ENCODE results near the gene PTPRM.

The PTPRM gene

DNA sequence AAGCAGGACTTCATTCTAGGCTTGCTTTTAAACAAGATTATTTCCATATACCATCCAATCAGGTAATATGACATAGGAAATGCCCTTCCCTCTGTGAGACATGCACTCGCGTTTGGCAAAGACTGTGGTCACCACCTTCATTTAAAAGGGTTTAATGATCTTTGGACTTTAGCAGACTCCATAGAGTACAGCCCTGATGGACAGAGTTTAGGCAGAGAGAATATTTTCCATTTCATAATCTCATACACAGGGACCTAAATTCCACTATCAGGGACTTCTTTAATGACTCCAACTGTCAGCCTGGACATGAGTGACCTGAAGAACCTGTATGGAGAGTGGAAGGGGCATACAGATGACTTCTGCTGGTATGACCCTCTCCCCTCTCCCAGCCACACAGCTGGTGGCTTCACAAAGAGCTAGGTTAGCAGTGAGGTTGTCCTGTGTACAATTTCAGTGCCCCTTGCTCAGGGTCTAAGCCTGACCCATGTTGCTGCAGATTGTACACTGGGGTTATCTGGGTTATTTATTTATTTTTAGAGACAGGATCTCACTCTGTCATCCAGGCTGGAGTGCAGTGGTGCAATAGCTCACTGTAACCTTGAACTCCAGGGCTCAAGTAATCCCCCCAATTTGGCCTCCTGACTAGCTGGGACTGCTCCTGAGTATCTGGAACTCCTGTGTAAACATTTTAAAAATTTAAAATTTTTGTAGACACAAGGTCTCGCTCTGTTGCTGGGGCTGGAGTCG, 59.2 kb downstream of the PTPRM start:
- ChIA-PET CTCF (no interaction called here), POLR2A (ENCODE audit: low non-redundant PET) (no interaction called here)
- TF ChIP-seq, protein P1, sequence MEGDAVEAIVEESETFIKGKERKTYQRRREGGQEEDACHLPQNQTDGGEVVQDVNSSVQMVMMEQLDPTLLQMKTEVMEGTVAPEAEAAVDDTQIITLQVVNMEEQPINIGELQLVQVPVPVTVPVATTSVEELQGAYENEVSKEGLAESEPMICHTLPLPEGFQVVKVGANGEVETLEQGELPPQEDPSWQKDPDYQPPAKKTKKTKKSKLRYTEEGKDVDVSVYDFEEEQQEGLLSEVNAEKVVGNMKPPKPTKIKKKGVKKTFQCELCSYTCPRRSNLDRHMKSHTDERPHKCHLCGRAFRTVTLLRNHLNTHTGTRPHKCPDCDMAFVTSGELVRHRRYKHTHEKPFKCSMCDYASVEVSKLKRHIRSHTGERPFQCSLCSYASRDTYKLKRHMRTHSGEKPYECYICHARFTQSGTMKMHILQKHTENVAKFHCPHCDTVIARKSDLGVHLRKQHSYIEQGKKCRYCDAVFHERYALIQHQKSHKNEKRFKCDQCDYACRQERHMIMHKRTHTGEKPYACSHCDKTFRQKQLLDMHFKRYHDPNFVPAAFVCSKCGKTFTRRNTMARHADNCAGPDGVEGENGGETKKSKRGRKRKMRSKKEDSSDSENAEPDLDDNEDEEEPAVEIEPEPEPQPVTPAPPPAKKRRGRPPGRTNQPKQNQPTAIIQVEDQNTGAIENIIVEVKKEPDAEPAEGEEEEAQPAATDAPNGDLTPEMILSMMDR (conservative IDR thresholded peaks at IDR 0.05; ENCODE audit: low read depth): no peak
- DNase-seq (ENCODE audit: low spot score): no peak
- no peak overlapping the region for H3K27ac ChIP-seq

DNA sequence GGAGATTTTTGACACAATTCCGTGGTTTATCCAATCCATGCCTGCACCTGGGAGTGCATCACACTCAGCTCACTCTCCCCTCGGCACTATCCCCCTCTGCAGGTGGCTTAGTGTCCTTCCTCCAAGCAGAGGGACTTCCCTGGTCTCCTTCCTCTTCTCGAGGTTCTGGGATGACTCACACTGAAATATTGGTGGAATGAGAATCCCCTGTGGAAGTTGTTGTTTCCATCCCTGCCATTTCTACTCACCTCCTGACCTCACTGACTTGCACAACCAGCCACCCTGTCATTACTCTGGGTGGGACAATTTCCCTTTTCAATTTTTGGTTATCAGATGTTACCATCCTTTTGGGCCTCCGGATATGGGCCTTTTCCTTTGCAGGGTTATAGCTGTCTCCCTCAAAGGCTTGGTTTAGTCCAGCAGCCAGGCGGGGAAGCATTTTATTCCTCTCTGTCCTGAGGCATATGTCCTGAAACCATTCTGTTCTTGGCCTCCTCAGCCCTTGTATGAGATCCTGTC, 59.9 kb downstream of the PTPRM start:
- POLR2A ChIA-PET (ENCODE audit: low non-redundant PET): no interaction called here
- TF ChIP-seq, protein P1 (conservative IDR thresholded peaks at IDR 0.05; ENCODE audit: low read depth): no peak
- DNase-seq (ENCODE audit: low spot score): peak; percentile 9
- CTCF ChIA-PET: no interaction called here
- no peak overlapping the region for H3K27ac ChIP-seq

DNA sequence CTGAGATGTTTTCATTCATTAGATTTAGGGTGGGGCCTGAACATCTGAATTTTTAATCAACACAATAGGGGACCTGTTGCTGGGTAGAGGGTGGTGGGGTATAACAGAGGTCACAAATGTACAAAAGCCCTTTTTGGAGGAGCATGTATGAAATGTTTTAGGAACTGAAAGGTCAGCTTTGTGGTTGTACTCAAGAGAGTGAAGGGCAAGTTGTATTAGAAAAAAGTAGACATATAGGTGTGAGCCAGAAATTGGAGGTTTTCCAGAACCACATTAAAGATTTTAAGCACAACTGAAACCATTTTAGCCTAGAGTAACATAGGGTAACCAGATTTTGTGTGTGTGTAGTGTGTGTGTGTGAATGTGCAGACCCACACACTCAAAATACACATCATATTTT, 62.3 kb downstream of the PTPRM start:
- POLR2A ChIA-PET (ENCODE audit: low non-redundant PET): no interaction called here
- H3K27ac ChIP-seq: no peak overlapping the region
- no peak for DNase-seq (ENCODE audit: low spot score)
- TF ChIP-seq, protein P1 (conservative IDR thresholded peaks at IDR 0.05; ENCODE audit: low read depth): no peak
- CTCF ChIA-PET: interaction anchor here (0.6 kb wide), 1 partner anchor 279 kb away, joined by 3 read pairs; no protein-coding TSS in a partner anchor

DNA sequence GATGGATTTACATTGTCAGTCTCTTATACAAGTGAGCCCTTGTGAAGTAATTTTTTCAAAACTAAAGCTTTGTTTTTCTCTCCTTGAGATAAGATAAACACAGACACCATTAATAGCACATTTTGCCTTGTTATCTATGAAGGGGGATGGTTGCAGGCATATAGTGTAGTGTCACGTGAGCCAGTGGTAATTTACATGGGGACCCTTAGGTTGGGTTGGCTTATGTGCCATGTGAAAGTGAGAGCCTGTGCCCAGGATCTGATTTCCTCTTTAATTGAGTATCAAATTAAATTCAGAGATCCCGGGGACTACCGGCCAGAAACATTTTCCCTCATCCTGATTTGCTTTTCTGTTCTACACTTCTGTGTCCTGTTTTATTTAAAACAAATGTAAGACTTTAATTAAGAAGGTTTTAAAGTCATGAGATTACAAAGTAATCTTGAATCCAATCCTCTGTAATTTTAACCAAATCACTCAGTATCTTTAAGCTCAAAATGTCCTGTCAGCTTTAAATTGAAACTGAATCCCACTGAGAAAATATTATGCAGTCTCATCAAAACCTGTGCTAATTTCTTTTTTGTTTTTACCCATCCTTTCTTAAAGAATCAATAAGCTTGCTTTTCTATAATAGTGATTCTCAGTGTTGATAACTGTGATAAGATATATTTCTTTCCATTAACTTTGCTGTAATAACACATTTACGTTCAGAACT, 63.8 kb downstream of the PTPRM start:
- H3K27ac ChIP-seq: no peak overlapping the region
- CTCF ChIA-PET: interaction anchor here (0.6 to 0.7 kb wide), 2 partner anchors 104 to 495 kb away, joined by 3 to 5 read pairs; no protein-coding TSS in a partner anchor
- DNase-seq (ENCODE audit: low spot score): no peak
- POLR2A ChIA-PET (ENCODE audit: low non-redundant PET): no interaction called here
- TF ChIP-seq, protein P1 (conservative IDR thresholded peaks at IDR 0.05; ENCODE audit: low read depth): no peak

DNA sequence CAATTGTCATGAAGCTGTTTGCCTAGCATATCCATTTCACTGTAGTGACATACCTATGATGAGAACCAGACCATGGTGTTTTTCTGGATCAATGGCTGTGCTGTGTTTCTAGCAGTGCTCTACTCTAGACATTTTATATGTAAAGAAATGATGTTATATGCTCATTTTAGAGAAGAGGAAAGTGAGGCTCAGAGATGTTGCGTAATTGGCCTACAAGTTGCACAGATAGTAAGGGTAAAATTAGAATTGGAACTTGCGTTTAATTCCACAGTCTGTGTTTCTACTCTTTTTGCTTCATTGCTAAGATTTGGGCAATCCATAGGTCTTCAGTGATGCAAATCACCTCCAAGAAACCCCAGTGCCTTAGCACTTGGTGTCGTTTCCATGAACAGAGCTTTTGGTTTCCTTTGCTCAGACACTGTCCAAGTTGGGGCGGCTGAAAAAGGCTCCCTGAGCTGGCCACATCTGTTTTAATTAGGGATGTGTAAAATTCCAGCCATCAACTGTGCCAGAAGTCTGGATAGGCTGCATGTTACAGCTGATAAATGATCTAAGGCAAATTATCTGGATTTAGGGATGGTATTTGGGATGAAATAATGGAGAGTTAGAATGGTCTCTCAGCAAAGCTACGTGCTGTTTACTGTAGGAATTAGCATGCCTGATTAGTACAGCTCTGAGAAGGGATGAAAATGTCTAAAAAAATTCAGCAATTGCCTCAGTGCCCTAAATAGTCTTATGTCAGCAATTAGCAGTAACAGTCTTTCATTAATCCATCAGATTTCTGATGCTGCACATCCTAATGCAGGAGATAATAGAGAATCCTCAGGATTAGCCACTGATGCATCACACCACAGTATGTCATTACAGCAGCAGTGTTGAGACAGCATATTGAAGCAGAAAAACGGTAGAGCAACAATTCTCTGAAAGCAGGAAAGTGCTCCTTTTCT, 65.3 kb downstream of the PTPRM start:
- TF ChIP-seq, protein P1 (conservative IDR thresholded peaks at IDR 0.05; ENCODE audit: low read depth): no peak
- ChIA-PET CTCF (no interaction called here), POLR2A (ENCODE audit: low non-redundant PET) (no interaction called here)
- no peak for DNase-seq (ENCODE audit: low spot score)
- H3K27ac ChIP-seq: no peak overlapping the region

DNA sequence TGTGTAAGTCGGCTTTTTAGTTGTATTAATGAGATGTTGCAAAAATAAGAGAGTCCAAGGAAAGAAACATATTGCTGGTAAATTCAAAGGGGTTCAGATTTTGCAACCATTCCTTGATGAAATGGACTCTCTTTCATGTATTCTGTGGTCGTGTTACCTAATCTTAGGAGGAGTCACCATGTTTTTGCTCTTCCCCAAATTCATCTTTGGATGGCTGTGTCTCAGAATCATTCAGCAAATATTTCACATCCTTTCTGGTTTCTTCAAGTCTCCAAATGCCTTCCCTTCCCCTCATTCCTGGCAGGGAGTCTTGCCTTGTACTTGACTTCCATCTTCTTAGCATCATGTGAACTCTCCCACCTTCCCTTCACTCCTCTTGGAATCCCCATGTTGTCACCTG, 66.1 kb downstream of the PTPRM start:
- ChIA-PET POLR2A (ENCODE audit: low non-redundant PET) (no interaction called here), CTCF (no interaction called here)
- no peak overlapping the region for H3K27ac ChIP-seq
- TF ChIP-seq, protein P1 (conservative IDR thresholded peaks at IDR 0.05; ENCODE audit: low read depth): no peak
- no peak for DNase-seq (ENCODE audit: low spot score)

Data from RWPE1 (cell line).